HG03064 (cell line): Measurements from ENCODE around the gene ZBTB46.
"Not testable (repeated sequence)": the region's sequence is repeated elsewhere in the genome, so short reads cannot be mapped to it uniquely, and the experiment has no call there.

Source experiments
- ATAC-seq: cut with Tn5 transposase; IDR thresholded peaks from one replicate; pipeline ENCODE4 v1.9.1; 2021; ENCODE audit warnings: low read depth; ENCODE audit not compliant: unreplicated experiment

Gene ZBTB46, protein sequence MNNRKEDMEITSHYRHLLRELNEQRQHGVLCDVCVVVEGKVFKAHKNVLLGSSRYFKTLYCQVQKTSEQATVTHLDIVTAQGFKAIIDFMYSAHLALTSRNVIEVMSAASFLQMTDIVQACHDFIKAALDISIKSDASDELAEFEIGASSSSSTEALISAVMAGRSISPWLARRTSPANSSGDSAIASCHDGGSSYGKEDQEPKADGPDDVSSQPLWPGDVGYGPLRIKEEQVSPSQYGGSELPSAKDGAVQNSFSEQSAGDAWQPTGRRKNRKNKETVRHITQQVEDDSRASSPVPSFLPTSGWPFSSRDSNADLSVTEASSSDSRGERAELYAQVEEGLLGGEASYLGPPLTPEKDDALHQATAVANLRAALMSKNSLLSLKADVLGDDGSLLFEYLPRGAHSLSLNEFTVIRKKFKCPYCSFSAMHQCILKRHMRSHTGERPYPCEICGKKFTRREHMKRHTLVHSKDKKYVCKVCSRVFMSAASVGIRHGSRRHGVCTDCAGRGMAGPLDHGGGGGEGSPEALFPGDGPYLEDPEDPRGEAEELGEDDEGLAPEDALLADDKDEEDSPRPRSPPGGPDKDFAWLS

DNA sequence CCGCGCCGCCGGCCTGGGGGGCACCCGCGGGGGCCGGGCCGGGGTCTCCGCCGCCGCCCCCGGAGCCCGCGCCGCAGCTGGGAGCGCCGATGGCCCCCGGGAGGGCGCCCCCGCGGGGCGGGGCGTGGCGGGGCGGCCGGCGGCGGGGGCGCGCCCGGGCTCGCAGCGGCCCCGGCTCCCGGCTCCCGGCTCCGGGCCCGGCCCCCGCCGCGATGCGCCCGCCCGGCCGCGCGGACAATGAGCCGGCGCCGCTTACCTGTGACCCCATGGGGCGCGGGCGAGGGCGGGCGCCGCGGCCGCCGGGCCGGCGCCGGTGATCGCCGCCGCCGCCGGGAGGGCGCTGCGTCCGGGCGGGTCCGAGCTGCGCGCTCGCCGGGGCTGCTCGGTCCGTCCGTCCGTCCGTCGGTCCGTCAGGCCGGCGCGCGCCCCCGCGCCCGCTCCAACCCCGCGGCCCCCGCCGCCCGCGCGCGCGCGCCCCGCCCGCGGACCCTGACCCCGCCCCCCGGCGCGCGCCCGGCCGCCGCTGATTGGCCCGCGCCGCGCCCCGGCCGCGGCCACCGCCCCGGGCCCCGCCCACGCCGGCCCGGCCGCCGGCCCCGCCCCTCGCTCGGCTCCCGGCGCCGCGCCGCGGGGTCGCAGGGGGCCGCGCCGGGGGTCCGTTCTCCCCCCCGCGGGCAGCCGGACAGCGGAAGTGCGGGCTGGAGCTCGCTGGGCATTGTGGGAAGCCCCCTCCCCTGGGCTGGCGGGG, at the start of gene ZBTB46:
Gene ZBTB46, minus strand, starts transcription at position 424 of the 748 bp plus-strand sequence. CDS start 40,507 bp downstream, outside the sequence.
- no peak for ATAC-seq

DNA sequence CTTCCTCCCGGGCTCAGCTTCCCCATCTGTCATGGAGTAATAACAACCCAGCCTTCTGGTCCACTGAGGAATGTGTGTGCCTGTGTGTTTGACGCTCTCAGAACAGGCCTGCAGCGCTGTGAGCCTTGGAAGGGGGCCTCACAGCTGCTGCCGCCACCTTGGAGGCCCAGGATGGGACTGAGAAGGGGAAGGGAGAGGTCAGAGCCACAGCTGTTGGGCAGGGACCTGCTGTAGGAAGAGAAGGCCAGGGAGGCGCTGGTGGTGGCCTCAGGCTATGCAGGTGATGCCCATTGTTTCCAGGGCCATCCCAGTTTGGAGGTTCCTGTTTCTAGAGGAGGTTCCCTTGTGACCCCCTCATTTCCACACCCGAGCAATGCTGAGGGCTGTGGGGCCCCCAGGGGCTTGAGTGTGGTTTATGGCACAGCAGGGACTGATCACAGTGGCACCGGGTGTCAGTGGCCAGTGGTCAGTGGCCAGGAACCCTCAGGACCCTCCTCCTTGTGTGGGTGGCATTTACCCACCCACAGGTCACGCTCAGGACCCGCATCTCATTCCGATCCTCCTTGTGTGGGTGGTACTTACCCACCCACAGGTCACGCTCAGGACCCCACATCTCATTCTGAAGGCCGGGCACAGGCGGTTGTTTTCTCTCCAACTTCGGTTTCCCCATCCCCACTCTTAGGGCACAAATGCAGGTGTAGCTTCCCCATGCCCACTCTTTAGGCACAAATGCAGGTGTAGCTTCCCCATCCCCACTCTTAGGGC, 48.0 kb upstream of the ZBTB46 start:
- ATAC-seq, result no peak

DNA sequence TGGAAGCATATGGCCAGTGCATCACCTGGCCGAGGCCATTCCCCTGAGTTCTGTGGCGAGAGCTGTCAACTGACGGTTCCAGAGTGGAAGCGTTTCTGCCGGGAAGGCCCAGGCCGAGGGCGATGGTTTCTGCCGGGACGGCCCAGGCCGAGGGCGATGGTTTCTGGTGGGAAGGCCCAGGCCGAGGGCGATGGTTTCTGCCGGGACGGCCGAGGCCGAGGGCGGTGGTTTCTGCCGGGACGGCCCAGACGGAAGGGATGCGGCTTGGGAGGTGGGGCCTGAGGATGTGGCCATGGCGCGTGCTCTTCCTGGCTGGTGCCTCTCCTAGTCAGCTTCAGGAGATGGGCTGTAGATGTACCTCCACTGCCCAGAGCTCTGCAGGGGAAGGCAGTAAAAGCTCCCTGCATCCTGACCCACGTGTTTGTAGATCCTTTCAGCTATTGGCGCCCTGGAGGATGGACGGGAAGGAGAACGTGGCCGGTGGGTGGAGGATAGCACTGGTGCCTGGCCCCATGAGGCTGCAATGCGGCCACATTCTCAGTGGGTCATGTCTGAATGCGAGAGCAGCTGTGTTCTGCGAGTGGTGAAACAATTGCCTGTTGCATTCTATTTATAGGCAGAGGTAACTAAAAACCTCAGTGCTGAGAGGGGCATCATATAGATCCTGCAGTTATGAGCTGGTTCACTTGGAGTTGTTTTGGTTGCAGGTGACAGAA, 46.8 kb upstream of the ZBTB46 start:
- ATAC-seq, result no peak

DNA sequence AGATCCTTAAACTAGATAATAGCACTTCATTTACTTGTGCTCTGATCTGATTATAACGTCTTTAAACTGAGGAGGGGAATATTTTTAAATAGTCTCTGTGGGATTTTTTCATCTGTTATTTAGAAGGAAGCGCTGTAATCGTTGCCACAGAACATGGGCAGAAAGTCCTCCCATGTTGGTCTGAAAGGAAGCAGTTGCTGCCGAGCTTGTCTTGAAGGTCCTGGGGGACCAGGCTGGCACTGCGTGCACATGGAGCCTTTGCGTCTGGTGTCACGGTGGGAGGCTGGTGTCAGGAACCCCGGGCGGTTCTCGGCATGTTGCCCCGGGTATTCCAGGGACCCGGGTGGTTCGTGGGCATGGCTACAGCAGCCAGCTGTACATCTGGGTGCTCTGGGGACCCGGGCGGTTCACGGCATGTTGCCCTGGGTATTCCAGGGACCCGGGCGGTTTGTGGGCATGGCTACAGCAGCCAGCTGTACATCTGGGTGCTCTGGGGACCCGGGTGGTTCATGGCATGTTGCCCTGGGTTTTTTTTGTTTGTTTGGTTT, 45.5 kb upstream of the ZBTB46 start:
- no peak for ATAC-seq

DNA sequence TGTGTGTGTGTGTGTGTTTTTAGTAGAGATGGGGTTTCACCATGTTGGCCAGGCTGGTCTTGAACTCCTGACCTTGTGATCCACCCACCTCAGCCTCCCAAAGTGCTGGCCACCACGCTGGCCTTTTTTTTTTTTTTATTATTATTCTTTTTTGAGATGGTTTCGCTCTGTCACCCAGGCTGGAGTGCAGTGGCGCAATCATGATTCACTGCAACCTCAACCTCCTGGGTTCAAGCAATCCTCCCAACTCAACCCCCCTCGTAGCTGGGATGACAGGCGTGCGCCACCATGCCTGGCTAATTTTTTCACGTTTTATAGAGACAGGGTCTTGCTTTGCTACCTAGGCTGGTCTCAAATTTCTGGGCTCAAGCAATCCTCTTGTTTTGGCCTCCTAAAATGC, 43.2 kb upstream of the ZBTB46 start:
- not testable (repeated sequence) for ATAC-seq

DNA sequence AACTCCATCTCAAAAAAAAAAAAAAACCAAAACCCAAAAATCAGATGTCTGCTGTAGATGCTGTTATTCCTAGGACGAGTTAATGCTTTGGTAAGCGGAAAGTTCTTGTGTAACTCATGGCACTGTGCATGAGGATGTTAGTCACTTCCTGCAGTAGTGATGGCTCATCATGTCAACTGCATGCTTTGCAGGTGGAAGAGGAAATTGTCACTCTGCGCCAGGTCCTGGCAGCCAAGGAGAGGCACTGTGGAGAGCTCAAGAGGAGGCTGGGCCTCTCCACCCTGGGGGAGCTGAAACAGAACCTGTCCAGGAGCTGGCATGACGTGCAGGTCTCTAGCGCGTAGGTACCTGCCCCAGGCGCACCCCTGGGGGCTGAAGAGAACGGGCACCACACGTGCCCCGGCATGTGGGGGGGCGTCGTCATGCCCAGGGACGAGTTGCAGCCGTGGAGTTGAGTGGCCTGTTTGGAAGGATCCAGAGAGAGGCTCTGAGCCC, 42.5 kb upstream of the ZBTB46 start:
- no peak for ATAC-seq

DNA sequence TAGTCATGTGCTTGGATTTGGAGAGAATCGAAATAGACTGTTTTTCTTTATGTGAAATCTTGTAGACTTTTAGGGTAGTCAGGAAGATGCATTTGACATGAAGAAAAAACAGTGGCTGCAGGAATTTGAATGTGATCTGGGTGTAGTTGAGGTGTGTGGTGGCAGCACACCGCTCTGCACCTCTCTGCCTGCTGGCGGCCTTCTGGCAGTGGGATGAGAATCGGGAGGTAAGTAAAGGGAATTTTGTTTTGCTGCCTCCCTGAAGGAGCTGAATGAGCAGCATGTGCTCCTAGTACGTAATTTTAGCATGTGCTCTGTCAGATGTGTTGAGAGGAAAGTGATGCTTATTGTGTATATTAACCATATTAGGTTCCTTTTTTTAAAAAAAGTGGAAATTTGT, 37.2 kb upstream of the ZBTB46 start:
- no peak for ATAC-seq

DNA sequence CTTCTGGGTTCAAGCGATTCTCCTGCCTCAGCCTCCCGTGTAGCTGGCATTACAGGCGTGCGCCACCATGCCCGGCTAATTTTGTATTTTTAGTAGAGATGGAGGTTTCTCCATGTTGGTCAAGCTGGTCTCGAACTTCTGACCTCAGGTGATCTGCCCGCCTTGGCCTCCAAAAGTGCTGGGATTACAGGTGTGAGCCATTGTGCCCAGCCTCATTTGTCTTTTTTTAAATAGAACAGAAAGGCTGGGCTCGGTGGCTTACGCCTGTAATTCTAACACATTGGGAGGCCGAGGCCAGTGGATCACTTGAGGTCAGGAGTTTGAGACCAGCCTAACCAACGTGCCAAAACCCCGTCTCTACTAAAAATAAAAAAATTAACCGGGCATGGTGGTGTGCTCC, 36.0 kb upstream of the ZBTB46 start:
- ATAC-seq, result not testable (repeated sequence)

DNA sequence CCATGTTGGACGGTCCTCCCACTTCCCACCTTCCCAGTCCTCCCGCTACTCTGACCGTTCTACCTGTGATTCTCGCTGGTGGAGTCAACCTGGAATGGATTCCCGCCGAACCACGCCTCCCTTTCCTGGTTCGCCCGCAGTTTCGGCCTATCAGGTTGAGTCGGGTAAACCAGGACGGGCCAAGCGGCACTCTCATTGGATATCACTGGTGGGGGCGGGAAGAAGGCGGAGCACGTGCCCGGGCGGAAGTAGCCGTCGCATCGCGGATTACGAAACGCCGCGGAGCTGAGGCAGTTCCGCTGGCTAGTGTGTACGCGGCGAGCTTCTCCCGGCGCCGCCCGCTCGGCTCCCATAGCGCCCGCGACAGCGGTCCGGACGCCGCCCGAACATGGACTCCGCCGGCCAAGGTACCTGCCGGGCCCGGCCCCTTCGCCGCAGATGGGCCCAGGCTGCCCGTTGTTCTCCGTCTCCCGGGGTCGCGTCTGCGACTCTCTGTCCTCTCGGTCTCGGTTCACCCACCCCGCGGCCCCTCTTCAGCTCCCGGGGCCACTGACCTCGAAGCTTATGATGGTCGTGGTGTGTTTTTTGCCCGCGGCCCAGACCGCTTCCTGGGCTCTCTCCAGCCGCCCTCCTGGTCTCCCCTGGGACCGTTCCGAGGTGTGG, 34.0 kb upstream of the ZBTB46 start, which contains the start of gene TPD52L2:
Gene TPD52L2, plus strand, starts transcription at position 293 of the 663 bp plus-strand sequence. Its CDS starts 96 bp downstream, at position 389.
- peak; percentile 49 for ATAC-seq

DNA sequence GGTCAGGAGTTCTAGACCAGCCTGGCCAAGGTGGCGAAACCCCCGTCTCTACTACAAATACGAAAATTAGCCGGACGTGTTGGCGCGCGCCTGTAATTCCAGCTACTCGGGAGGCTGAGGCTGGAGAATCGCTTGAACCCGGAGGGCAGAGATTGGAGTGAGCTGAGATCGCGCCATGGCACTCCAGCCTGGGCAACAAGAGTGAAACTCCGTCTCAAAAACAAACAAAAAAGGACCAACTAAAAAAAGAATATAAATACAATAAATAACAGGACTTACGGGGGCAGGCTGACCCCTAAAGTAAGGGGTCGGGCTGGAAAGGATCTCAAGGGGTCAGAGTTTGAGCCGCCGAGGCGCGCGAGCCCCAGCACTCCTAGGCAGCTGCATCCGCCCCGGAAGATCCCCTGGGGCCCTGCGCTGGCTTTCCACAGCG, 33.5 kb upstream of the ZBTB46 start:
- ATAC-seq, result no peak

DNA sequence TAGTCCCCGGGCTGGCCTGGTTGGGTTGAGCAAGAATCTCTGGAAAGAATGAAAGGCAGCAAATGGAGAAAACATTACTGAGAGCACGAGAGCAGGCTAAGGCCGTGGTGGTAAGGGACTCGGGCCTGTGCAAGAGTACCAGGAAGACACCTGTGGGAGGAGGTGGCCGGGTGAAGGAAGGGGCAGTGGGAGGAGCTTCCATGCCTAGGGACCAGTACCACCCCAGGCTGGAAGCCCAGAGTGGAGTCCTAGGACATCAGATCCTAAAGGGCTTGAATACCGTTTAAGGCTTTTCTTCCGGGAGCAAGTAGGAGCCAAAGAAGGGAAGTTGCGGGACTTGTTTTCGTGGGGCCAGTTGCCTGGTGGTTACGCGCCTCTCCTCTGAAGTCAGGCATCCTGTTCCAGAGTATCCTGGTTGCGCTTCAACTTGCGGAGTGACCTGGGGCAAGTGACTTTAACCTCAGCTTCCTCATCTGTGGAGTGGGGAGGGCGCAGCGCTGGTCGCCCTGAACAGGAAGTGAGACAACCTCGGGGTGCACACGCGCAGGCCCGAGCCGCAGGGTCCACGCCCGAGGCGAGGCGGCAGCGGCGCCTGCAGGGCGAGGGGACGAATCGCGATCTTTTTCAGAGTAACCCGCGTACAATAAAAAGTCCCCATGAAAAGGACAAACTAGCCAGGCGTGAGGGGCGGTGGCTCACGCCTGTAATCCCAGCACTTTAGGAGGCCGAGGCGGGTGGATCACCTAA, 32.9 kb upstream of the ZBTB46 start:
- ATAC-seq, result peak; percentile 53

DNA sequence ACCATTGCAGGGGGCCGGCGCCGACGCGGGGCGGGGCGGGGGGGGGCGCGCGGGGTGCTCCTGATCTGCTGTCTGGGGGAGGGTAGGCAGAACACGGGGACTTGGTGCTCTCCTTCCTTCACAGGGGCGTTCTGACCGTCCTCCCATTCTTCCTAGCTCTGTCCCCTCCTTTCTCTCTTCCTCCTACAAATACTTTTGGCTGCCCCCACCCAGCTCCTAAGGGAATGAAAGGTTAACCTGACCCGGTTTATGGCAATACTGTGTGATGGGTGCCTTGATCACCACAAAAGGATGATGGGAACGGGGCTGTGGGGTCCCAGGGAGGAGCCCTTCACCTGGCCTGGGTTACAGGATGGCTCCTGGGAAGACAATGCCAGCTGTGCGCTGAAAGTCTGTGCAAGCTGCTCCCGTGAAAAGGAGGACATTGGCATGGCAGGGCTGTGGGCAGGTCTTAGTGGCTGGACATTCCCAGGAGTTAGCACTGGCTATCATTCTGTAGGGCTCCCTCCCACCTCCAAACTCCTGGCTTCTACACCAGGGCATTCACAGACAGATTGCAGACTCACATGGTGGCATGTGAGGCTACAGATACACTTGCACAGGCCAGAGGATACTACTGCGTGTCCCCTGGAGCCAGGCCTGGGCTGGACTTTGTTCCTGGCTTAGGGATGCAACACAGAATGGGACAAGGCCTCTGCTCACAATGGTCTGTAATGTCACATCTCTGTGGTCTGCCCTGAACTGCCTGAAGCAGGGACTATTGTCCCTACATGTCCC, 32.1 kb upstream of the ZBTB46 start:
- no peak for ATAC-seq

DNA sequence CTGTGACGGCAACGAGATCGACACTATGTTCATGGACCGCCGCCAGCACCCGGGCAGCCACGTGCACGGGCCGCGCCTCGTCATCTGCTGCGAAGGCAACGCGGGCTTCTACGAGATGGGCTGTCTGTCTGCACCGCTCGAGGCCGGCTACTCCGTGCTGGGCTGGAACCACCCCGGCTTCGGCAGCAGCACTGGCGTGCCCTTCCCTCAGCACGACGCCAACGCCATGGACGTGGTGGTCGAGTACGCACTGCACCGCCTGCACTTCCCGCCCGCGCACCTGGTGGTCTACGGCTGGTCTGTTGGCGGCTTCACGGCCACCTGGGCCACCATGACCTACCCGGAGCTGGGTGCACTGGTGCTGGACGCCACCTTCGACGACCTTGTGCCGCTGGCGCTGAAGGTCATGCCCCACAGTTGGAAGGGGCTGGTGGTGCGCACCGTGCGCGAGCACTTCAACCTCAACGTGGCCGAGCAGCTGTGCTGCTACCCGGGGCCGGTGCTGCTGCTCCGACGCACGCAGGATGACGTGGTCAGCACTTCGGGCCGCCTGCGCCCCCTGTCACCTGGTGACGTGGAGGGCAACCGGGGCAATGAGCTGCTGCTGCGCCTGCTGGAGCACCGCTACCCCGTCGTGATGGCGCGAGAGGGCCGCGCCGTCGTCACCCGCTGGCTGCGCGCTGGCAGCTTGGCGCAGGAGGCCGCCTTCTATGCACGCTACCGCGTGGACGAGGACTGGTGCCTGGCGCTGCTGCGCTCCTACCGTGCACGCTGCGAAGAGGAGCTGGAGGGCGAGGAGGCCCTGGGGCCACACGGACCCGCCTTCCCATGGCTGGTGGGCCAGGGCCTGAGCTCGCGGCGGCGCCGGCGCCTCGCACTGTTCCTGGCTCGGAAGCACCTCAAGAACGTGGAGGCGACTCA, 31.2 kb upstream of the ZBTB46 start:
- ATAC-seq, result no peak

DNA sequence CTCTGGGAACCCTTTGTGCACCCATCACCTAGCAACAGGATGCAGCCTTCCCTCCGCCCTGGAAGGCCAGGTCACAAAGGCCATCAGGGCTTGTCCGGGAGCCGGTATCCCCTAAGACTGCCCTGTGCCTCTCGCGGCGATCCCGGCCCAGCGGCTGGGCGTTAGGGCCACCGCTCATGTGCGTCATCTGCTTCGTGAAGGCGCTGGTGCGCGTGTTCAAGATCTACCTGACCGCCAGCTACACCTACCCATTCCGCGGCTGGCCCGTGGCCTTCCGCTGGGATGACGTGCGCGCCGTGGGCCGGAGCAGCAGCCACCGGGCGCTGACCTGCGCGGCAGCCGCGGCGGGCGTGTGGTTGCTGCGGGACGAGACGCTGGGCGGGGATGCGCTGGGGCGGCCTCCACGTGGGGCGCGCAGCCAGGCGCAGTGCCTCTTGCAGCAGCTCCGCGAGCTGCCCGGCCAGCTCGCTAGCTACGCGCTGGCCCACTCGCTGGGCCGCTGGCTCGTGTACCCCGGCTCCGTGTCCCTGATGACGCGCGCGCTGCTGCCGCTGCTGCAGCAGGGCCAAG, 30.4 kb upstream of the ZBTB46 start, which contains the start of gene ABHD16B:
Gene ABHD16B, plus strand, starts transcription at position 134 of the 570 bp plus-strand sequence. Its CDS starts 43 bp downstream, at position 177.
- ATAC-seq, result no peak

DNA sequence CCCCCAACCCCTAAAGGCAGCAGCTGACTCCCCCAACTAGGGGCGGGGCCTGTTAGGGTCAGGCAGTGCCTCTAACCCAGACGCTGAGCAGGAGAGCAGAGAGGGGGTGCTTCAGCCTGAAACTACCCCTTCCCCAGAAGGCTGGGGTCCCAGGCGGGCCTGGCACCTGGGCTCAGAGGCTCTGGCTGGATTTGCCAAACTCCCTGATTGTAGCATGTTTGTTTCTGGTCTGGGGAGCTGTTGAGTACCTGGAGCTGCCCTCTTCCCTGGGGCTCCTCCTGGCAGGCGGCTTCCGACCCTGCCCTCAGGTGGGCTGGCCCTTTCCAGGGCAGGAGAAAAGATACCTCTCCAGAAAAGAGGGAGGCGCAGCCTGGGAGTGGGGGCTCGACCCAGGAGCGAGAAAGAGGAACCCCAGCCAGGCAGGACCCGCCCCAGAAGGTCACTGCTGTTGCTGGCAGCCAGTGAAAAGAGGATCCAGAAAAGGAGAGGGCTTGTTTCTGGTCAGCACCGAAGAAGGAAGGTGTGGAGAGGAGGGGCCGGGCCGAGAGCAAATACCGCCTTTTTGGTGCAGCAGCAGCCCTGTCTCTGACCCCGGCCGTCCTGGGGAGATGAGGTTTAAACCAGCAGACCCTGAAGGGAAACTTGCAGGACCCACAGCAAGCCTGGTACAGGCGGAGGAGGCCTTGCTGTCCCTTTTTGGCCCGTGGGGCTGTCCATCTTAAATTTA, 29.4 kb upstream of the ZBTB46 start:
- ATAC-seq, result no peak
